GM15510 (cell line): ENCODE results near the gene MYRIP.

Source experiments
- POLR2A ChIP-seq: IDR thresholded peaks from 3 replicates; pipeline ENCODE4 v1.6.1; 2011; ENCODE audit warnings: borderline replicate concordance; ENCODE audit not compliant: insufficient read length; ENCODE audit errors: extremely low read depth

Gene MYRIP

GRCh38 chr3:40088527-40089170, 279.2 kb downstream of the MYRIP start:
- TF ChIP-seq POLR2A, result no peak

DNA sequence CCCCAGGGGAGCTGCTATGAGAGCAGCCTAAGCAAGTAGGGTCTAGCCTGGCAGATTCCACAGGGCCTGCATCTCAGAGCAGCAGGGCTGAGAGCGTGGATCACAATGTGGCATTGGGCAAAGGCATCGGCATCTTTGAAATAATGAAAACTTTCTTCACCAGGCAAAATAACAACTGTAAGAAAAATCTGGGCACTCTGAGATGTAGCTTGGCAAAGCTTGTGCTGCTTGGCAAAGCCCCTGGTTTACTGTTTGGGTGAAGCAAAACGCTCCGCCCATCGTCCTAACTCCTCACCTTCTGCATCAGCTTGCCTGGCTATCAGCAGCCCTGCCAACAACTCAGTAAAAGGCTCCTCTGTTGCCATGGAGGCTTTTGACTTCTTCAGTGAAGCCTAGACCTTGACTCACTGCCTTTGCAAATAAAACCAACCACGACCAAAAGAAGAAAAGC, 287.3 kb downstream of the MYRIP start:
- TF ChIP-seq POLR2A, result no peak

DNA sequence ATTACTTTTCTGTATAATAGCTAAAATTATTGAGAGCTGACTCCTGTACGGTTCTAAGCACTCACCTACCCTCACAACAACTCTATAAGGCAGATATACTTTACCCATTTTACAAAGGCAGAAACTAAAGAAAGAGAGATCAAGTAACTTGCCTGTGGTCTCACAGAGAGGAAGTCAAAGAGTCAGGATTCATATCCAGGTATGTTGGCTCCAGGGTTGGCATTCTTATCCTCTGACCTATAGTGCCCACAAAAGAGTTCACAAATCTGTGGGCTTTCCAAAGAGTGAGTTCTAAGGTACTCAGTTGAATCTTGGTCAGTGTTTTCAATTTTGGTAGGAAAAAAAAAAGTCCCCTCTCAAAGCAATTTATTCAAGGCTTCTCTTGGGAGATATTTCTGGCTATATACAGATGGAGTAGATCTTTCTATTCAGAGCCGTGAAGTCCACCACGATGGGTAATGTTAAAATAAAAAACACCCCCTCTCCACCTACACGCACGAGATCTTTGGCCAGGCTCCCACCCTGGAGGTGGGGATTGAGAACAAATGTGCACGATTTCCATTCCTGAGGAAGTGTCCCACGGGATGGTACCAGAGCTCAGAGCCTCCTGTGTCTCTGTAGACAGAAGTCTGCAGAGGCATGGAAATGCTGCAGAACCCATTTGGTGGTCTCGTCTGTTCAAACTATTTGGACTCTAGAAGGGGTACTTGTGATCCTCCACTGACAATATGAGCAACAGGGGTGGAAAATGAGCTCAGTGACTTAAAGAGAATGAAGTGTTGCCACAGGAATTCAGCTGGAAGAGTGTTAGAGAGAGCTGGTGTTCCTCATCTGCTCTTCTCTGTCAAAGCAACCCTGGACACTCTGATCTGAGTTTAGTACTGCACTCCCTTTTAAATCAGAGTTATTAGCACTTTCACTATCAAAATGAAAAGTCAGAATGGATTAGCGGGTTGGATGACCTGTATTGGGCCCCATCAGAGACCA, 288.0 kb downstream of the MYRIP start:
- TF ChIP-seq POLR2A, result no peak

- TF ChIP-seq POLR2A, result no peak
These were observed 288.9 kb downstream of the MYRIP start for GRCh38 chr3:40098261-40098759.

DNA sequence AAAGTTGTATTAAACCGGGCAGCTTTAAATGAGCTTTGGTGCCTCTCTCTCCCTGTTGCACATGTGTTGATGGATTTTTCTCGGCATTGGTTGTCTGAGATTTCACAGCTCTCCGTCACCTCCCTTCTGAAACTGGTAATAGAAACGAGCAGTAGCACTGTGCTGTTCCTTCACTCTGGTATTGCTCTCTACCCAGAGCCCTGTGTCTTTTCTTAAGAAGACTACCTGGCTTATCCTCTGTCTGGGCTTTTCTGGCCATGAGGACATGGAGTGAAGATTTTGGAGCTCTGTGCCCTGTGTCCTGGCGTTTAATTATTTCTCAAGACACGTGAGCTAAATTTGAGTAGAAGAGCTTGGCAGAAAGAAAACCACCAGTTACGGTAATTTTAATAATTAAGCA, 290.5 kb downstream of the MYRIP start:
- TF ChIP-seq POLR2A, result no peak

GRCh38 chr3:40102182-40102581, 292.8 kb downstream of the MYRIP start:
- TF ChIP-seq POLR2A, result no peak

DNA sequence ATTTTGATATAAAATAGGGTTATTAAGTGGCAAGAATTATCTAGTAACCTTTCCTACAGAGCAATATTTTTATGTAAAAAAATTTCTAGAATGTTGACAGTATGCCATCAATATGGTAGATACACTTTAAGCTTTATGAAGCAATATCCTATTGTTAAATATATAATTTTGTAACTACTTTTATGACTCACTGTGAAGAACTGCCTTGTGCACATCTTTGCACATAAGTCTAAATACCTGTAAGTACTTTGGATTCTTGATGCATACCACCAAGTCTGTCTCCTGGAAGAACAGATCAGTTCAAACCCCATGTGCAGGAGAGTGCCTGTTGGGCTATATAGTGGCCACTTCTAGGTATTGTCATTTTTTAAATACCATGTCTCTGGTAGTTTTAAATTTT, 294.4 kb downstream of the MYRIP start:
- TF ChIP-seq POLR2A, result no peak

DNA sequence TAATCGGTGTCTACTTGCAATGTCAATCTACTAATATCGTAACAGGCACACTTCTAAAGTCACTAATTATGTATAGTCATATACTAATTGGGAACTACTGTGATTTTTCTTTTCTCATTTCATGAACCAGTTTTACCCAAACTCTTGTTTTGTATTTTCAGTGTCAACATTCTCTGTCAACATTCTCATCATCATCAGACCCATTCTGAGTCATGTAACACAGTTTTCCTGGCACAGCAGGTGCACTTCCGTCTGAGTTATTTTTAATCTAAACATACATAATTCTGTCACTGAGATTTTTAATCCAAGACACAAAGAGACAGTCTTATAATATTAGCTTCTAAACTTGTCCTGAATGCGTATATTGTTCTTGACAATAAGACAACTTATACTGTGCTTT, 295.0 kb downstream of the MYRIP start:
- no peak for TF ChIP-seq POLR2A

GRCh38 chr3:40108643-40109042, 299.2 kb downstream of the MYRIP start:
- TF ChIP-seq POLR2A, result no peak

GRCh38 chr3:40109641-40110490, 300.5 kb downstream of the MYRIP start:
- TF ChIP-seq POLR2A, result no peak

- no peak for TF ChIP-seq POLR2A
These were observed 307.2 kb downstream of the MYRIP start for GRCh38 chr3:40116478-40117177.

DNA sequence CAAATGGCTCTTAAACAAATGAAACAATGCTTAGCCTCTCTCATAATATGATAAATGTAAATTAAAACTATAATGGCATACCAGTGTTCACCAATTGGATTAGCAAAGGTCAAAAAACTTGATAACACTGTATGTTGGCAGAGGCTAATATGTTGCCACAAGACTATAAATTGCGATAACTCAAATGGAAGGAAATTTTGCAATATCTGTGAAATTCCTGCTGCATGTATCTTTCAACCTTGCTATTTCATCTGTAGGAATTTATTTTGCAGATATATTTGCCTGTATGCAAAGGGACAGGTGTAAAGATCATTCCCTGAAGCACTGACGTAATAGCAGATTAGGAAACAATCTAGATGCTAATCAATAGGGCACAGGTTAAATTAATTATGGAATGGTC, 308.7 kb downstream of the MYRIP start:
- TF ChIP-seq POLR2A, result no peak

DNA sequence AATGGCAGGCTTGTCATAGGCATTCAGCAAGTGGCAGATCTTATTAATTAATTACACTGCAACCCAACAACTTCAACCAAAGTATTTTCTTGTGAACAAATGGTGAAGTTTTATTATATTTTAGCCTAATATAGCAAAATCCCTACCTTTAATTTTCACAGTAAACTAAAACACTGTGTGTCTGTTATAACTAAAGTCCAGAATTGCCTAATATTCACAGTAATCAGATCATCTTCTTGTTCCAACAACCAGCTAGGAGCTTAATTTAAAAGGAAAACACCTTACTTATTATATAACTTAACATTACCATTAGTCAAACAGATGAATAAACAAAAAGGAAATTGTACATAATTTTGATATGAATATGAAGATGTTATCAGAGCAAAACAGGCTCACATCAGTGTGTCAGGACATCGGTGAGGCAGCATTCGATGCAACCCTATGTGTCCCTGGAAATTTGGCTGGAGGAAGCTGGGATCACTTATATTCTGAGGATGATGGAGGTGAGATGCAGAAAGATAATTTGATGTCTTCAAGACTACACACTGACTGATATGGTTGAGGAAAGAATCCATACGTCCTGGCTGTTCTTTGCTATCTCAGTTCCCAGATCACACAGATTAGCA, 310.8 kb downstream of the MYRIP start:
- no peak for TF ChIP-seq POLR2A

- no peak for TF ChIP-seq POLR2A
These were observed 311.4 kb downstream of the MYRIP start for GRCh38 chr3:40120806-40121205.
